Testis (tissue), 3 donors: ENCODE data around the gene VEGFB. TPM values are rescaled to one million over a fixed set of nuclear protein-coding genes. Genes with fewer than 3 reads are reported as not detected.

Source experiments
- DNase-seq: peaks from one replicate; pipeline ENCODE4 v3.0.0-alpha.2; 2019
- H3K27ac ChIP-seq, 2 donors: fragments of 200-600 bp; sonication (generic); one replicate each; pipeline ENCODE4 v1.5.1; 2019
- H3K27me3 ChIP-seq: fragments of 200-600 bp; sonication (generic); one replicate; pipeline ENCODE4 v1.5.1; 2019
- H3K36me3 ChIP-seq: fragments of 200-600 bp; sonication (generic); one replicate; pipeline ENCODE4 v1.5.1; 2017; ENCODE audit warnings: low read depth; ENCODE audit errors: missing control alignments
- H3K4me1 ChIP-seq: fragments of 200-600 bp; sonication (generic); one replicate; pipeline ENCODE4 v1.5.1; 2019
- H3K4me3 ChIP-seq, 2 donors: fragments of 200-600 bp; sonication (generic); one replicate each; pipeline ENCODE4 v1.5.1; 2017 to 2019
- H3K9me3 ChIP-seq: fragments of 200-600 bp; sonication (generic); one replicate; pipeline ENCODE4 v1.5.1; 2017
- POLR2A ChIP-seq: fragments of 450-650 bp; IDR thresholded peaks from one replicate; pipeline ENCODE4 v1.6.1; 2017; ENCODE audit warnings: antibody characterized with exemption, mild to moderate bottlenecking, moderate library complexity
- WGBS, 2 donors: methylation state at CpG; one replicate each; pipeline ENCODE4 v1.1.5; 2018; 5-methylcytosine and 5-hydroxymethylcytosine counted together
- intact Hi-C: fragments of 100-400 bp; cut with DNase I; formaldehyde crosslinking; loops from one replicate; pipeline ENCODE4 v1.15.1; 2023; ENCODE audit warnings: low total_unique reads
- polyA plus RNA-seq: library from polyadenylated mRNA; stranded (reverse); fragments of 350-450 nt; fragmentation: Illumina TruSeq; extraction: RNeasy Lipid Tissue Mini Kit (QIAGEN cat#74804); gene quantifications from one replicate; pipeline ENCODE4 v1.2.3, GENCODE V29; 2014; ENCODE audit warnings: low read depth, low replicate concordance; ENCODE audit not compliant: insufficient read depth
- total RNA-seq, 2 donors: library from RNA; depleted of rRNA; stranded (reverse); fragments of >200 nt; gene quantifications; one replicate each; pipeline ENCODE4 v1.2.3, GENCODE V29; 2016
- TF ChIP-seq, protein P1 (sequence below), 3 experiments: fragments of 450-650 bp in 2 of 3; fragments of 200-600 bp in 1 of 3; sonication (generic) in 1 of 3; IDR thresholded peaks; one replicate each; pipeline ENCODE4 v1.5.1; 2016 to 2019; ENCODE audit warnings: antibody characterized with exemption in 3 of 3, mild to moderate bottlenecking in 2 of 3, moderate library complexity in 1 of 3

VEGFB gene
- total and polyA plus RNA-seq, 3 donors from 2014 or later: 19.1 to 57.3 (median 47.8) TPM

DNA sequence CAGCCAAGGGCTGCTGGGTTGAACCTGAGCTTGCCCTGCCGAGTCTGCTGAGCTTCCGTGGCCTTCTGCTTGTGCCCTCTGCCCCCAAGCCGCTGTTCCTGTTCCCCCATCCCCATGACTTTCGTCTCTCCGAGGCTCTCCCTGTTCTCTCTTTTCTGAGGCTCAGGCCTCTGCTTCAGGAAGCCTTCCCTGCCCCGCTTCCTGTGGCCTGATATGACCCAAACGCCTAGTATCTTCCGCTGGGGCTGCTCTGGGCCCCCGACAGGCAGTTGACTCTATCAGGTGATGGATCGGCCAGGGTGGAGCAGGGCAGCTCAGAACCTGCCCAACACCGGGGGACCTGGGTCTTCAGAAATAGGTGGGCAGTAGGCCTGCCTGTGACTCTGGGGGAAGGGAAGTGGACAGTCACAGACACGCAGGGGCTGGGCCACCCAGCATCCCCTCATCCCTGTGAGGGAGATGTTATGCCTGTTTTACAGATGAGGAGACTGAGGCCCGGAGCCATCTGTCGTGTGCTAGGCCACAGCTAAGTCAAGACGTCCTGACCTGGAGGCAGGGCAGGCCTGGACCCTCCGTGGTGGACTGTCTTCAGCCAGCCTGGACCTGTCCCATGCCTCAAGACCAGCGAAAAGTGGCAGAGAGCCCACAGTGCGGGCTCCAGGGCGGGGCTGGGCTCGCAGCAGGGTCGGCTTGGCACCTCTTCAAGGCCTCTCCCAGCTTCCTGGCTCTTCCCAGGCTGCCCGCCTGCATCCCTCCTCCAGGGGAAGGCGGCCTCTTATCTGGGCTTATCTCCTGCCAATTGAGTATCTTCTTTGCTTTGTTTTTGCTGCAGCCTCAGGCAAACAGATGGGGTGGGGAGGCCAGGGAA lies 33.9 kb downstream of the VEGFB start:
- intact Hi-C loops: no loop called here
- TF ChIP-seq, protein P1, sequence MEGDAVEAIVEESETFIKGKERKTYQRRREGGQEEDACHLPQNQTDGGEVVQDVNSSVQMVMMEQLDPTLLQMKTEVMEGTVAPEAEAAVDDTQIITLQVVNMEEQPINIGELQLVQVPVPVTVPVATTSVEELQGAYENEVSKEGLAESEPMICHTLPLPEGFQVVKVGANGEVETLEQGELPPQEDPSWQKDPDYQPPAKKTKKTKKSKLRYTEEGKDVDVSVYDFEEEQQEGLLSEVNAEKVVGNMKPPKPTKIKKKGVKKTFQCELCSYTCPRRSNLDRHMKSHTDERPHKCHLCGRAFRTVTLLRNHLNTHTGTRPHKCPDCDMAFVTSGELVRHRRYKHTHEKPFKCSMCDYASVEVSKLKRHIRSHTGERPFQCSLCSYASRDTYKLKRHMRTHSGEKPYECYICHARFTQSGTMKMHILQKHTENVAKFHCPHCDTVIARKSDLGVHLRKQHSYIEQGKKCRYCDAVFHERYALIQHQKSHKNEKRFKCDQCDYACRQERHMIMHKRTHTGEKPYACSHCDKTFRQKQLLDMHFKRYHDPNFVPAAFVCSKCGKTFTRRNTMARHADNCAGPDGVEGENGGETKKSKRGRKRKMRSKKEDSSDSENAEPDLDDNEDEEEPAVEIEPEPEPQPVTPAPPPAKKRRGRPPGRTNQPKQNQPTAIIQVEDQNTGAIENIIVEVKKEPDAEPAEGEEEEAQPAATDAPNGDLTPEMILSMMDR (IDR thresholded peaks at IDR 0.05): no peak
- TF ChIP-seq POLR2A: no peak
- H3K27me3 ChIP-seq: no peaks in the 10 kb centered on the region

DNA sequence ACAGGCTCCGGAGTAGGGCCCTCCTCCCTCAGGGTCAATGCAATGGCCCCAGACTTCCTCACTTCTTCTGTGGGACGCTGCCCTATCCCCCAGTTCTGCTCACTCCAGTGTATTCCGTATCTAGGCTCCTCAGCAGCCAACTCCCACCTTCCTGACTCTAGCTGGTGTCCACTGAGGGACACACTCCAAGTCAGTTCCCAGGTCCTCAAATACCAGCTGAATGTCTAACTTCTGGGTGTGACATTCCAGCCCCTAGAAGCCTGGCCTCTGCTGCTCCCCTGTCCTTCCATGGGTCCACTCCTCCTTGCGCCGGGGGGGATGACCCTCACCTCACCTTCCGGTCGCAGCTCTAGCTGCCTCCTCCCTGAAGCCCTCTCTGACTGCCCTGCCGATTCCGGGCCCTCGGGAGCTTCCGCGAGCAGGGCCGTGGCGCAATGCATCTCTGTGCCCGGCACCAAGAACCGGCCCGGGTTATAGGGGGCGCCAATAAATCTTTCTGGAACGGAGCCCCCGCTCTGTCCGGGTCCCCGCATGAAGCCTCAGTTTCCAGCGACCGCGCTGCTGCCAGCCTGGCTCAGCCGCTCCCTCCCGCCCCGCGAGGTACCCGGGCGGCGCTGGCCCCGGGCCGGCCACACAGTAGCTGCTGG lies 34.6 kb downstream of the VEGFB start:
- TF ChIP-seq, protein P1 (IDR thresholded peaks at IDR 0.05): no peak
- no peak for TF ChIP-seq POLR2A
- WGBS, 2 donors: 0 to 1% methylated on average over 6 to 34 of the region's 34 CpGs
- H3K4me1 ChIP-seq: peaks cover 42% of the 10 kb centered on the region
- H3K9me3 ChIP-seq: no peaks in the 10 kb centered on the region
- H3K4me3 ChIP-seq: peak overlapping the region; percentile 62 to 67
- H3K36me3 ChIP-seq: no peaks in the 10 kb centered on the region
- intact Hi-C loops: no loop called here
- peak overlapping the region; percentile 86 to 94 for H3K27ac ChIP-seq
- peak; percentile 51 for DNase-seq
- H3K27me3 ChIP-seq: no peaks in the 10 kb centered on the region

More for the DNA sequence above, 33.9 kb downstream of the VEGFB start:
- Histone ChIP-seq H3K4me1 (peaks cover 43% of the 10 kb centered on the region), H3K9me3 (no peaks in the 10 kb centered on the region), H3K4me3 (peak overlapping the region in 1 of 2 donors; percentile 67), H3K27ac (peak overlapping the region; percentile 86 to 94), H3K36me3 (no peaks in the 10 kb centered on the region)
- peak; percentile 94 for DNase-seq
- 20 to 24% methylated on average over 16 to 23 of the region's 23 CpGs for whole genome bisulfite sequencing, 2 donors

DNA sequence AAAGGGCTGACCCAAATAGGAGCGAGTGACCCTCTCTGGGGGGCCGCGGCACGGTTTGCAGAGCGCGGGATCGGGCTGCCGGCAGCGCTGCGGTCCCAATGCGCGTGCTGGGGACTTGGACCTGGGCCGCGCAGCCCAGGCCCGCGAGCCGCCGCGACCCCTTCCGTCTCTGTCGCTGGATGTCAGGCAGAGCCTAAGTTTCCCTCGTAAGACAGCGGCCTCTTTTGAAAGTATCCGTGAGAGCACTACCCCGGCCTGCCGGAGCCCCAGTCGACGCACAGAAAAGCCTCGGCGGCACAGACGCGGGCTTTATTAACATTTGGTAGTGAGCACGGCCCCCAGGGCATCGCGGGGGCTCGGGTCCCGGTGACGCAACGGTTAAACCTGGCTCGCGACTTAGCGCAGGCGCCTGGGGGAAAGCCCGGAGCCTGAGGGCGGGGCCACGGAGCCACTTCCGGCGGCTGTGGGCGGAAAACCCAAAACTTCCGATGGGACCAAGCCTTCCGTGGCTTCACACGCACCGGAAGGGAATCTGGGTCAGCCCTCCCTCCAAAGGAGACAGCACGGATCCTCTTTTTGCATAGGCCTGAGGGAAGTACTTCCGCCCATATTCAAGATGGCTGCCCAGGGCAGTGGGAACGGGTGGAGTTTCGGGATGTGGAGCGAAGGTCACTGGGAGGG lies 35.3 kb downstream of the VEGFB start:
- Histone ChIP-seq H3K27me3 (no peaks in the 10 kb centered on the region), H3K4me1 (peaks cover 36% of the 10 kb centered on the region), H3K36me3 (no peaks in the 10 kb centered on the region), H3K27ac (peak overlapping the region; percentile 91 to 94), H3K9me3 (no peaks in the 10 kb centered on the region), H3K4me3 (peak overlapping the region; percentile 62 to 67)
- no peak for TF ChIP-seq POLR2A
- TF ChIP-seq, protein P1 (IDR thresholded peaks at IDR 0.05): peak in 1 of 3 experiments; percentile 9
- DNase-seq: peak; percentile 99
- 0% methylated on average over 6 to 37 of the region's 58 CpGs for WGBS, 2 donors
- intact Hi-C loops: no loop called here

DNA sequence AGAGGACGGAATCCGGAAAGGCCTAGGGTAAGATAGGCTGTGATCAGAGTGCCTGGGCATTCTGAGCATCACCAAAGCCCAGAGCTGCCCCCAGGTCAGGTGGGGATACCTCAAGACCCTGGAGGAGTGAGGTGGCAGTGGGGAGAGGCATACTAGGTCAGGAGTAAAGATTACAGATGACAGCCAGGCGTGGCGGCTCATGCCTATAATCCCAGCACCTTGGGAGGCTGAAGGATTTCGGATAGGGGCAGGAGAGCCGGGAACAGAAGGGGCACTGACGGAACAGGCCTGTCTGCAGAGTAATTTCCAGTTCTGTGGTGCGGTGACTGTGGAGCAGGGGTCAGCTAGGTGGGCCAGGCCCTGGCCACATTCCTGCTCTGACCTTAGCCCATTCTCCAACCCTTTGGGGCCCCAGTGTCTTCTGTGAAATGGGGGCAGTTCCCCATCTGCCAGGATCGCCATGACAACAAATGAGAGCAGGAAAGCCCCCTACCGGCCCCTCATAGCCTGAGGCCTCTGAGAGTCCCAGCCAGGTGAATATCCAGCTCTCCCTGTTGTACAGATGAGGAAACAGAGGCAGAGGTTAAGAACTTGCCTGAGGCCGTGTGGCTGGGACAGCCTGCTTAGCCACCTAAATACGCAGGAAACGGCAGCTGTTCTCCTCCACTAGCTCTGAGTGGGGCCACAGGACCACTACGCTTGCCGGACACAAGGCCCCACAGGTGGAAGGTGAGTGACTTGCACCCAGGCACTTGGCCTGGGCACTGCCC lies 40.8 kb downstream of the VEGFB start:
- no peak overlapping the region for H3K4me3 ChIP-seq
- no peak for TF ChIP-seq POLR2A
- TF ChIP-seq, protein P1 (IDR thresholded peaks at IDR 0.05): no peak
- no peak for DNase-seq
- no peaks in the 10 kb centered on the region for H3K9me3 ChIP-seq
- peaks cover 13% of the 10 kb centered on the region for H3K4me1 ChIP-seq
- WGBS, 2 donors: 82 to 84% methylated on average over 13 to 15 of the region's 15 CpGs
- H3K27ac ChIP-seq: no peak overlapping the region
- intact Hi-C loops: no loop called here
- H3K27me3 ChIP-seq: no peaks in the 10 kb centered on the region
- H3K36me3 ChIP-seq: no peaks in the 10 kb centered on the region
